GM18499 (cell line): Measurements from ENCODE around the gene ARPP21.
"Not testable (repeated sequence)": the region's sequence is repeated elsewhere in the genome, so short reads cannot be mapped to it uniquely, and the experiment has no call there.

Source experiments
- ATAC-seq: cut with Tn5 transposase; IDR thresholded peaks from one replicate; pipeline ENCODE4 v1.9.1; 2021; ENCODE audit warnings: moderate number of reproducible peaks; ENCODE audit not compliant: insufficient read depth, unreplicated experiment

Gene ARPP21

DNA sequence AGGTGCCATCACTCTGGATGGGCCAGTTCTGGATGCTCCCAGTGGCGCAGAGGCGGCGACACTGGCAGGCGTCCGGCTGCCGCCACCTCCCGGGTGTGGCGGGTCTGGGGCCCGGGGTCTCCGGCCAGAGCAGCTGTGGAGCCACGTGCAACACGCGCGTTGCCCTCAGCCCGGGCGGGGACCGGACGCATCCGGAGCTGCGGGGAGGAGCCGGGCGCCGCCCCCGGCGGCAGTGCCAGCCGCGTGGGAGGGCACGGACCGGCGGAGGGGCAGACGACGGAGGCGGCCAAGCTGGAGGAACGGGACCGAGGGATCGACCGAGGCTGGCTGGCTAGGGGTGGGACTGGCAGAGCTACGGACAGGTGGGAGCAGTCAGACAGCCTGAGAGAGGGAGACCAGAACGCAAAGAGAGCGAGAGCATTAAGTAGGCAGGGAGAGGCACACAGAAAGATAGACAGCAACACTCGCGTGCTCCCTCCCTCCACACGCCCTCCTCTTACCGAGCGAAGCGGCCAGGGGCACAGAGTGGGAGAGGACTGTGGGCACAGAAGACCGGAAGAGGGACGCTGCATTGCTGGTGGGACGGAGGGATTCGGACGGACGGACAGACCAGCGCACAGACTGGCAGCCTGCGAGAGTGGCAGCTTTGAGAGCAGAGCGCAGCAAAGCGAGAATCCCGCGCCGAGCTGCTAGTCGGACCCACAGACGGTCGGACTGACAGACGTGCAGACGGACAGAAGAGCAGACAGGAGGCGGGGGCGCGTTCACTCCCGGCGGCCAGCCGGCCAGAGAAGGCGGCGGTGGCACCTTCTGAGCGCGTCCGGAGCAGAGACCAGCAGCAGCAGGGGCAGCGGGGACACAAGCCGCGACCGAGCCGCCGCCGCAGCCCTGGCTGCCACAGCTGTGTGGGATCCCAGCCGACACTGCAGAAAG lies at the start of gene ARPP21:
ARPP21 (plus strand) TSS at position 272 of the 933 bp plus-strand sequence. CDS start 42,227 bp downstream, outside the sequence.
- ATAC-seq = no peak

DNA sequence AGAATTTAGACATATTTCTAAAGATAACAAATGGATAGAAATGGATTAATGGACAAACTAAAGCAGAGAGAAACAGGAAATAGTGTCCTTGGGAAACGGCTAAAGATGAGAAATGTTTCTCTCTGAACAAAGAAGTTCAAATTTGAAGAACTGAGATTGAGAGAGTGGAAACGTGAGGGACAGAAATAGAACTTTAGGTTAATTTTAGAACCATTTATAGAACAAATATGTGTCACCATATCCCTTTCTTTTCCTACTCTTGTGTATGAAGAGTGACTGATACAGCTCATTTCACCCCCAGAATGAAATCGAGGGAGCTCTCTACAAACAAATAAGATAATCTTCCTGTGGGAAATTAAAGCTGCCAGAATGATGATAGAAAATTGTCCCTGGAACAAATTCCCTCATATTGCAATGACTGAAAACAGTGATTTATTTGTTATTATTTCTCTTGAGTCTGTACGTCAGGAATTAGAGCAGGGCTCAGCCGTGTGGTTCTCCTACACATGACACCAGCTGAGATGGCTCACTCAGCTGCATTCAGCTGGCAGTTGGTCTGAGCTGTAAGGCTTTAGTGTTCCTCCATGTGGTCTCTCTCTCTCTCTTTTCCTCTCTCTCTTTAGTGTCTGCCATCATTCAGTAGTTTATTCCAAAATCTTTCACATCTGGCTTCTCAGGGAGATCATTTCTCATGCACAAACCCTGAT lies 46.6 kb upstream of the ARPP21 start:
- peak; percentile 75 for ATAC-seq

DNA sequence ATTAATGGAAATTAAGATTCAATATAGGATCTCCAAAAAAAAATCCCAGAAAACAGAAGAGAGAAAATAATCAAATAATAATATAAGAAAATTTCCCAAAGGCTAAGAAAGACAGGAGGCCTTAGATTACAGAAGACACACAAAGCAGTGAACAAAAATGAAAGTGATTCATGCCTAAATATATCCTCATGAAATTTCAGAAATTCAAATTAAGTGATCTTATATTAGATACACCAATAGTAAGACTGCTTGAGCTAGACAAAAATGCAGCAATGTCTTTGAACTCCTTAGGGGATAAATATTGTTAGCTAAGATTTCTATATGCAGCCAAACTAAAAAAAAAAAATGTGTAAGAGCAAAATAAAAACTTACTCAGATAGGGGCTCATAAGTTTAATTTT lies 44.6 kb upstream of the ARPP21 start:
- ATAC-seq = no peak

DNA sequence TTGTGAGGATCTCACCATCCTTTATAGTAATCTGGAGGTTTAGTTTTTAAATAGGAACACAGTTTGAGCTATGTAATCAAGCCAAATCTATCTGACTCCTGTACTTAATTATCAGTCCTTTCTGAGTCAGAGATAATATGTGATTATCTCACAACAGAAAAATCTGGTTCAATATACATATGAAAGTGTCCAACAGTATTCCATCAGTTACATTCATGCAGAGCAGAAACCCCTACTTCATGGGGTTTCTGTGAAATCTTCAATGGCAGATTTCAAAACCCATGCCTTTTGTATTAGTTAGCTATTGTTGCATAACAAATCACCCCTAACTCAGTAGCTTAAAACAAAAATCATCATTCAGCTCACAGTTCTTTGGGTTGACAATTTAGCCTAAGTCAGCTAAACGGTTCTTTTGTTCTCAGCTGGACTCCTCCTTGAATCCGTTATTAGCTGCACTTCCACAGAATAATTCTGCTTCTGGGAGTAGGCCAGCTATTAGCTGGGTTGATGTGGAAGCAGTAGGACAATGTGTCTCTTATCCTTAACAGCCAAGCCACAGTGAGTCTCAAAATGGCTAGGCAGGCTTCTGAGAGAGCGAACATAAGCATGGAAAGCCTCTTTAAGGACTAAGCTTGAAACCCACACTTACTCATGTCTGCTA lies 42.9 kb upstream of the ARPP21 start:
- no peak for ATAC-seq

DNA sequence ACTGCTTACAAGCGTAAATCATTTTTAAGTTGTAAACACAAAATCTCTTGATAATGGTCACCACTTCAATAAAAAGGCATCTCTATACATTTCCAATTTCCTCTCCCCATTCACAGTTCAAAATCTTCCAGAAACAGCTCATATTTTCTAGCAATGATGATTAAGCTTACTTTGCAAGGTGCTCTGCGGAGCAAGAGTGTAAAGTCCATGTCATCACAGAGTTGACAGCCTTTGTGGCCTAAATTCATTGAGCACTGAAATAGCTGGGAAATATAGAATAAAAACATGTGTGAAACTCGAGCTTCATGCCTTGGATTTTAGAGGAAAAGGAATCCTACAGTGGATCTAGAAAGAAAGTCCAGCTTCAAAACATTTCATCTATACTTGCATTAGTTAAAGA lies 41.8 kb upstream of the ARPP21 start:
- ATAC-seq = no peak

DNA sequence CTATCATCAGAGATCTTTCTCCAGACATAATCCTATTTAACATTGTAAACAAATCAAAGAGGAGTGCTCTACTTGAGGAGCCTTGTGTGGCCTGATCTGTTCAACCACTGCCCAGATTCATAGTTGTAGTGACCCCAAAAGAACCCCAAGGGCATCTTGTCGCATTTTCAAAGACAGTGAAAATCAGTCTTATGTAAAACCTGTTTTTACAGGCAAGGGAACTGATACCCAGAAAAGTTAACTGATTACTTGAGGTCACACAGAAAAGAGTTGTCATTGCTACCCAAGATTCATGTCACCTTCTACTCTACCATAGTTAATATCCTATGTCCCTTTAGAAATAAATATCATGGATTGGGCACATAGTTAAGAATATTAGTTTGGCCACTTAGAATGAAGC lies 40.5 kb upstream of the ARPP21 start:
- no peak for ATAC-seq

DNA sequence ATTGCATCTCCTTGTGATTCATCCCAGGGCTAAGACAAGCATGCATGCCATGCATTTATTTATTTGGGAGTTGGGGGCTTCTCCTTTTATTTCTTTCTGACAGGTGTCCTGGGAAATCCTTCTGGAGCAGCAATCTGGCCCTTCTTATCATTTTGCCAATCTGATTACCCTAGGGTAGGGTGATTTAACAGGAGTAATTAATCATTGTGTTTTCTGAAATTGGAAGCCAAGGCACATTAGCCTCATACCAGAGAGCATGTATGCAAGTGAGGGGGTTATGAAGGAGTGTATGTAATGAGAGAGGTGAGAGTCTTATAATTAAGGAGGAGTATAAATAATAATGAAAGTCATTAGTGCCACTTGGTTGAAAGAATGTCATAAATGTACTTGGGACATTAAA lies 37.4 kb upstream of the ARPP21 start:
- ATAC-seq = no peak

DNA sequence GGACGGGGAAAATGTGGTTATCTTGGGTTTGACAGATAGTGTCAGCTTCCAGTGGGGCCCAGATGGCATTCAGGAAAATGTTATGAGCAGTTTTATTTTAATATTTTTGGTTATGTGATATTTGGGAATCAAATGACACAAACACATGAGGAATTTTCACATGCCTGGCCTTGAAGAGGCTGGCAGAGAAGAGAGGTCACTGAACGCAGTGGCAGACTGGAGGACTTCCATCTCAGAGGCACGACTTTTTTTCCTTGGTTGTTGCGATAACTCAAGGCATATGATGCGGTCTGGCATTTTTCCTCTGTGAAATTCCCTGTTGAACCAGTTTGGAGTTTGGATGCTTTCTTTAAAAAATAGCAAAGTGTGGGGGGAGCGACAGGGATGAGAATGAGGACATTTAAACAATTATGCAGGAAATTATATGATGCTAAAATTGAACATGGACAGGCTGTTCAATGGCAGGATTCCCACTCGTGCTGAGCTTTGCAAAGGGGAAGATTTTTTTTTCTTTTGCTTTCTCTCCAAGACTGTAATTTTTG lies 36.9 kb upstream of the ARPP21 start:
- no peak for ATAC-seq

DNA sequence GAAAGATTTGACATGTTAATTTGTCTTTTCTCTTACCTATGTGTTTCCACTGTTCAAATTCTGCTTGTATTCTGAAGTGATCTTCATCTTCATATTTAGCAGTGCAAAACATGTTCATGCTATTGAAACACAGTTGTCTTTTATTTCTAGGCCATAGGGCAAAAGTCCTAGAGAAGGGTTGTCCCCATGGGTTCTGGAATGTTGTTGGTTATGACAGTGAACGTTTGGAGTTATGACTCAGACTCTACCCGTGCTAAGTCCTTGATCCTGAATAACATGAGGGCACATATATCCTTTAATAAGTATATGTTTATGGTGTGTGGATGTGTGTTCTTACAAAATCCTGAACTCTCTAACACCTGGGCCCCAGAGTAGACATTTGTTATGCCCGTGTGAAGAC lies 23.0 kb upstream of the ARPP21 start:
- no peak for ATAC-seq

DNA sequence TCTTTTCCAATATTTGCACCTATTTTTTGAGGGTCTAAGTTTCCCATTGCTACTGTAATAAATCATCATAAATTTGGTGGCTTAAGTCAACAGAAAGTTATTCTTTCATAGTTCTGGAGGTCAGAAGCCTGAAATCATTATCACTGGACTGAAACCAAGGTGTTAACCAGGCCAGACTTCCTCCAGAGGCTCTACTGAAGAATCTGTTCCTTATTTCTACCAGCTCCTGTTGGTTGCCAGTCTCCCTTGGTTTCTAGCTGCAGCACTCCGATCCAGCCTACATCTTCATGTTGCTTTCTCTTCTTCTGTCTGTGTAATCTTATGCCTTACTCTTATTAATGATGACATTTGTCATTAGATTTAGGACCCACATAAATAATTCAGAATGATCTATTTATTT lies 22.0 kb upstream of the ARPP21 start:
- no peak for ATAC-seq

DNA sequence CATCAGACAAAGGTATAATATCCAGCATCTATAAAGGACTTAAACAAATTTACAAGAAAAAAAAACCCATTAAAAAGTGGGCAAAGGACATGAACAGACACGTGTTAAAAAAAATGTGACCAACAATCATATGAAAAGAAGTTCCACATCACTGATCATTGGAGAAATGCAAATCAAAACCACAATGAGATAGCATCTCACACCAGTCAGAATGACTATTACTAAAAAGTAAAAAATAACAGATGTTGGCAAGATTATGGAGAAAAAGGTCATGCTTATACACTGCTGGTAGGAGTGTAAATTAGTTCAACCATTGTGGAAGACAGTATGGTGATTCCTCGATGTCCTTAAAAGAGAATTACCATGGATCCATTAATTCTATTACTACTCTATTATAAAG lies 19.1 kb upstream of the ARPP21 start:
- not testable (repeated sequence) for ATAC-seq

DNA sequence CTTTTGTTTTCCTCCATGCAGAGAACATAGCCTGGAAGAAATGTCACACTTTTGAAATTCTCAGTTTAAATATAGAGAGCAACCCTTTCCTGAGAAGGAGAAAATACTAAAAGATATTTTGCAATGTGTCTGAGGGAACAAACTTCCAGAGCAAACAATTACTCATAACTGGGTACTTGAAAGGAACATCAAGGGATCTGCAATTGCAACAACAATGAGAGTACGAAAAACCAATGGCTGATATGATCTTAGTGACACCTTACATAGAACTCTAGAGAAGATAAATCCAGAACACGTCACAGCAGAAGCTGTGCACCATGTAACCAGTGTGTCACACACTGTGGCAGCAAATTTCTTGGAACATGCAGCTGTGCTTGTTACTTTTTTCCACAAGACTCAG lies 14.6 kb upstream of the ARPP21 start:
- no peak for ATAC-seq

DNA sequence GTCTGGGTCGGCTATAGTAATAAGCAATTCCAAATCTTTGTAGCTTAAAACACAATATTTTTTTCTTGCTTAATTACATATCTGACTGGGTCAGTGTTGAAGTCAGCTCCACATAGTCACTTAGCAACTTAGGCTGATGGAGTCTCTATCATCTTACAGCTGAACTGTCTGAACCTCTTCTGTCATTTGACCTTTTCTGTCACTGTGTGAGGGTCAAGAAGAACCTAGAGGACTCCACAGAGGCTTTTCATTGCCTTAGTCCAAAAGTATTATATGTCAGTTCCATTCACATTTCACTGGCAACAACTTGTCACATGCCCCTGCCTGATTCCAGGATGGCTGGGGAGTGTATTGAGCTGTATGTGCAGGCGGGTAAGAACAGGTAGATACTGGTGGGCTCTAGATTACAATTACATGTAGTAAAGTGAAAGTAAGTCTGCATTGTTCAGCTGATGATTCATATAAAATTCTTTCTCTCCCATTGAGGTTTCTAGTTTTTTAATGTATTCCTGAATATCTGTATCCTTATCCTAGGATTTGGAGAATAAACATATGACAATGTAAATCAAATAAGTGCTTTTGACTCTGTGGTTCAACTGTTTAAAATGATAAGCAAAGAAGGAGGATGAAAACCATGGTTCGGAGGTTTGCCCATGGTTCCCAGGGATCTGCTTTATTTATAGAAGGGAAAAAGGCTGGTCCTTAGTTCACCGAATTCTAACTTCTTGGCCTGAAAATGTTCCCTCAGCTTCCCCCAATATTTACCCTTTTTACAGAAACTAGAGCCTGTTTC lies 5.8 kb upstream of the ARPP21 start:
- no peak for ATAC-seq

DNA sequence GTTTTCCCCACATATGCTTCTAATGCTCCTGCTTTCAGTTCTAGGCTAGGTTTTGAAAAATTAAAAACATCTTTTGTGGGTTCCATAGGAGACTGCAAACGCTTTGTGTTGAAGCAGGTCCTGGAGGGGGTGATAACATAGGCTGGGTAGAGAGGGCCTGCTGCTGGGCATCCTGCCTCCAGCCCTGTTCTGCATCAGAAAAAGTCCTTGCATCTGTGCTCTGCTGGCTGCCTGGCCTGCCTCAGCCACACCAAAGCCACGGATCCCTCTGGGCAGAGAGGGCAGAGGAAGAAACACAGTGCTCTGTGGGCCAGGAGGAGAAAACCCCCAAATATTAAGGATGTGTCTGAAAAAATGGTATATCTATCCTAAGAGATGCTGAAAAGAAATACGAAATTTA lies 3.9 kb upstream of the ARPP21 start:
- no peak for ATAC-seq

DNA sequence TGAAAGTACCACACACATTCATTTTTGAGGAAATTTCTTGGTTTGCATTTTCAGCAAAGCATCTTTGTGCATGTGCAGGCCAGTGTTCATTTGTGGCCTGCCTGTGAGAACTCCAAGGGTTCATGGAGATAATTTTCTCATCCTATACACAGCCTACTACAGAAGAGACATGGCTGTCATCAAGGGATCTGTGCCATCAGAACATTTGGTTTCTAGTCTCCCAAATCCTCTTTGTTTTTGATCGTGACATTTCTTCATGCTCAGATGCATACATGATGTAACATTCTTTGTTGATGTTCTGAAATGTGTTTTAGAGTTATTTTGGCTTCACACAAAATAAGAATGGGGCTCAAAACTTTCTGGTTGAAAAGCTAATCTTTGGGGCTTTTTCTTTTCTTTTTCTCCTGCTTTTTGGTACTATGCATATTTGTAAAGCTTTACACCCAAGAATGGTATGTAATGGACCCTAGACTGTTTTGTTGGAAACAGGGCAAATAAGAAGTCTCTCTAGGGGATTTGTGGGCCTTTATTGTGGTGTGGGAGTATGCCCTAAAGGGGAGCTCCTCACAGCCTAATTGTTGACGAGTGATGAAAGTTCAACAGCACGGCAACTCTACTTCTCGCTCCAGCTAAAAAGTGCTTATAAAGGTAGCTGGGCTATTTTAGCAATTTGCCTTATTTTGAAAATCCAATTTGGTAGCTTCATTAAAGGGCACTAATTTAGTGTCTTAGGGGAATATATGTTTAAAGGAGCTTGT lies 3.2 kb upstream of the ARPP21 start:
- ATAC-seq = no peak

DNA sequence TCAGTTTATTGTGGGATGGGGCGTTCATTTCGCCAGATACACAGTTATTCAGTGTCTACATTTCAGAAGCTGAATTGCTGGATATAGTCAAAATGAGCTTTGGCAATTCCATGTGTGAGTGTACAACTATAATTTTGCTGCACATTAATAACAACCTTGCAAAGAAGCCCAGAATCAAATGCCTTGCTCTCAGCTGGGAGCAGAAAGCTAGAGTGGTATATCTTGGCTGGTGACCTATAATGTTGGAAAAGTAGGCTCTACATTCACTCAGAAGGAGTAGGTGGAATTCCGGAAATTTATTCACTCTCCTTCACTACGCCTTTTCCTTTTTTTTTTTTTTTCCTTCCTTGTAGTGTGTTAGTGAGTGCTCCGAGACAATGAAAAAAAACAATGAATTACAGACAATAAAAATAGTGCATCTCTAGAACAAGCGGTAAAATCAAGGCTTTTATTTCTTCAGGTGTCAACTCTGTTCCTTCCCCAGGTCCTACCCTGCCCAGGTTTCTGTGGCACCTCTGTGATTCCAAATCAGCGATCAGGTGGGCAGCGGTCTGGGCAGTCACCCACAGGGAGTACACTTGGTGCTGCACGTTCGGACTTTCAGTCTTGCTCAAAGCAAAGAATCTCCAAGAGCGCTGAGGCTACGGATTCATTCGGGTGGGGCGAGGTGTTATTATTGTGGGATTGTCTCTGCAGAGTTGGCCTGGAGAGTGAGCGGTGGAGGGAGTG lies 910 bp upstream of the ARPP21 start:
- no peak for ATAC-seq

DNA sequence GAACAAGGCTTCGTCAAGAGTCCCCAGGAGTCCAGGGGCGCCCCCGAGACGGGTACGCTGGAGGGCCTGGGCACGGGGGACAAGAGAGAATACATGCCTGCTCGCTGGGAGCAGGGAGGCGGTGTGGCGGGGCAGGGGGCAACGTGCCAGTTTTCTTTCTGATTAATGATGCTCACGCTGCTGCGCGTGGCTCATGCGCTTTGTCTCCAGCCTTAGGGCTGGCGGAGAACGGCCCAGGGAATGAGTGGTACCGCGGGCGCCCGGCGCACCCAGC lies 408 bp upstream of the ARPP21 start:
- ATAC-seq = no peak

DNA sequence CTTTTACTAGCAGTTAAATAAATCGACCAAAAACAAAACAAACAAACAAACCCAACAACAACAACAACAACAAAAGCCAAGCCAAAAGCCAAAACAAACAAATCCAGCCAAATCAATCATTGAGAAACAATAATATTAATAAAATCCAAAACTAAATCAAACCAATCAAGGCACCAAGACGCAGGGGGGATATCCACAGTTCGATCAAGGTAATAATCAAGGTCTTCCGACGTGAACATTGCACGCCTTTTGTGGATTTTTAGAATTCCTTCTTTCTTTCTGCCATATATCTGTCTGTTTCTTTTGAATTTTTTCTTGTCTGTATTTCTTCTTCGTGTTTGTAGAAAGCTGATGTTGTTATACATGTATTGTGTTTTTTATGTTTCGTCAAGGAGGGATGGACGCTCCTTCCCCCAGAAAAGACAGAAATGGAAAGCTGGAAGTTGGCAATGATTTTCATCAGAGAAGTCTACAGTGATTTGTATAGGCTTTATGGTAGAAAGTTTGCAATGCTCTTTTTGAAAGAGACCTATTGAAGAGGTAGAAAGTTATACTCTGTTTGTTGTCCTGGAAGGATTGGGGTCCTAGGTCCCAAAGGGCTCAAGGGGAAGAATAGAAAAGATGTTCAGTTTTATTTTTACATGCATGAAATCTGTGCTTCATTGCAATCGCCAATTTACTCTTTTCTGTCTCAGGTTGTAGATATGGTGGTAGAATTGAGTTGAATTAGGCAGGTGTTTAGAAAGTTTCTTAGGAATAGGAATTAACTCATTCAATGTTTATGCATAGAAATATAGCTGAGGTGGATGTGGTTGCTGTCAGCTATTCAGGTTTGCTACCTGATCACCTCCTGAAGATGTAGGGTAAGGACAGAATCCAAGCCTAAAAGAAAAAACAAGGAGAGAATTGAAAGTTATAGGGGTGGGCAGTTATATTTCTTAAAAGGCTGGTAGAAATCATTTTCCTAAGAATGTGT lies 1.2 kb downstream of the ARPP21 start:
- no peak for ATAC-seq
